NCI-H524 treated with DMSO at 0.1 percent for 48 hours (cell line): ENCODE results near the gene XXYLT1.
A peak's percentile ranks its signal among the peaks of the same experiment; 100 is the strongest.

Experiments used
- DNase-seq: peaks from one replicate; lab custom pipeline; 2025; lab: John Stamatoyannopoulos, UW

Gene XXYLT1

GRCh38 chr3:195129644-195130492, 141.1 kb downstream of the XXYLT1 start:
- DNase-seq = no peak

- DNase-seq = no peak
Observed at GRCh38 chr3:195129072-195129643, 141.8 kb downstream of the XXYLT1 start.

DNA sequence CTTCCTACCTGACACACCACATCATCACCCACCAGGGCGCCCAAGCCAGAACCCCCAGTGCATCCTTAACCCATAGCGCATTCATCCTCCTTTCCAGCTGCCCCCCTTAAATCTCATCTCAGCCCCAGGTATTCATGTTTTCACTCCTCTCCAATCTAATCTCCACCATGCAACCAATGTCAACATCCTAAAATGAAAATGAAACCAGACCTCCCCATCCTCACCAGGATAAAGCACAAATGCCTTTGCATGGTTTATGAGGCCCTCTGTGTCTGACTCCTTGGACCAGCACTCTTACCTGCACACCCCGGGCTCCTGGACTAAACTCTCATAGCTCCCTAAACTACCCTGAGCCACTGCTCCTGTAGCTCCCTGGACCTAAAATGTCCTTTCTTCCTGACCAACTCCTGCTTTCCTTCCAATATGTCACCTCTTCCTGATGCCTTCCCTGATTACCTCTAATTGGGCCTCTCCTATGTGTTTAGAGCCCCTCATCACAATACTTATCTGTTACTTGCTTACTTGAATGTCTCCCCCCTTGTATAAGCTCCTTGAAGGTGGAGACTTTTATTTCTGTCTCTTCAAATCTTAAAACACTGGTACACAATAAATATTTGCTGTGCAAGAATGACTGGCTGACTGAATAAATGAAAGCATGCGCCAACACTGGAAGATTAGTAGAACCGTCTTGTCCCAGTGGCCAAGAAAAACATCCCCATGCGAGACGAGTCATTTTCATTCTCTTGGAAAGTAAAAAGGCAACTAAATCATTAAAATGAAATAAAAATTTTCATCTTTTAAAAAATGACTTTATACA, 142.5 kb downstream of the XXYLT1 start:
- DNase-seq = no peak

- no peak for DNase-seq
Observed at GRCh38 chr3:195126056-195126605, 144.8 kb downstream of the XXYLT1 start.

DNA sequence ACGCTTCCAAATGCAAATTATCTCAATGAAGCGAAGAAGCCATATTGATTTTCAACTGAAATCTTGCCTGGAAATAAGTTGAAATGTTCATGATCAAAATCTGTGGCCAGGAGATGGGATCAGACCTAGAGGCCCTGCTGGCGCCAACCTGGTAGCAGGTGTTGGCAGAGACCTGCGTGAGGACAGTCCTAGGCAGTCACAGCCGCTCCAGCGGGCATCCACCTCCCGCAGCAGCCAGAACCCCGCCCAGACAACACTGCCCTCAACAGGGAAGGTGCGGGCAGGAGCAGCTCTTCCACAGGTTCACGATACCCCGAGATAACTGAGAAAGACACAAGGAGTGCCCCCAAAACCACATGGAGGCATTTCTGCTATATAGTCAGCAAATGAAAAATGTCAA, 145.3 kb downstream of the XXYLT1 start:
- DNase-seq = no peak

GRCh38 chr3:195124378-195124992, 146.5 kb downstream of the XXYLT1 start:
- no peak for DNase-seq

DNA sequence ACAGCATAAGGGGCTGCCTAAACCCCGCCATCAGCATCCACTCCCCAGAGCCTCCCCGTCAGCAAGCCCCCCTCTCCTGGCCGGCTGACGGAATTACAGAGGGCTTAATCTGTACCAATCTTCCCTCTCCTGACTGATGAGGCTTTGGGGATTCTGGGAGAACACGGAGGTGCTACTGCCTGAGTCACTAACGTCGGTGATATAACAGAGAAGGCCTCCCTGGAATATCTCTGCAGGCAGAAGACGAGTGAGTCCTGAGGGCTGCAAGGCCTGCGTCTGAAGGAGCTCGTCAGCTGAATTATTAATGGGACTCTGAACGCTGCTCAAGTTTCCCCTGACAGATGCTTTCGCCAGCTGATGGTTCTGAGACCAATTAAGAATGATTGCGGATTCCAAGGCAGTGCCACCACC, 147.7 kb downstream of the XXYLT1 start:
- peak; percentile 97 for DNase-seq

GRCh38 chr3:195122261-195122660, 148.7 kb downstream of the XXYLT1 start:
- no peak for DNase-seq

- no peak for DNase-seq
Observed at GRCh38 chr3:195120267-195120601, 150.7 kb downstream of the XXYLT1 start.

- no peak for DNase-seq
Observed at GRCh38 chr3:195119461-195120266, 151.3 kb downstream of the XXYLT1 start.

- DNase-seq = no peak
Observed at GRCh38 chr3:195118671-195119070, 152.3 kb downstream of the XXYLT1 start.

GRCh38 chr3:195117978-195118581, 152.9 kb downstream of the XXYLT1 start:
- no peak for DNase-seq

DNA sequence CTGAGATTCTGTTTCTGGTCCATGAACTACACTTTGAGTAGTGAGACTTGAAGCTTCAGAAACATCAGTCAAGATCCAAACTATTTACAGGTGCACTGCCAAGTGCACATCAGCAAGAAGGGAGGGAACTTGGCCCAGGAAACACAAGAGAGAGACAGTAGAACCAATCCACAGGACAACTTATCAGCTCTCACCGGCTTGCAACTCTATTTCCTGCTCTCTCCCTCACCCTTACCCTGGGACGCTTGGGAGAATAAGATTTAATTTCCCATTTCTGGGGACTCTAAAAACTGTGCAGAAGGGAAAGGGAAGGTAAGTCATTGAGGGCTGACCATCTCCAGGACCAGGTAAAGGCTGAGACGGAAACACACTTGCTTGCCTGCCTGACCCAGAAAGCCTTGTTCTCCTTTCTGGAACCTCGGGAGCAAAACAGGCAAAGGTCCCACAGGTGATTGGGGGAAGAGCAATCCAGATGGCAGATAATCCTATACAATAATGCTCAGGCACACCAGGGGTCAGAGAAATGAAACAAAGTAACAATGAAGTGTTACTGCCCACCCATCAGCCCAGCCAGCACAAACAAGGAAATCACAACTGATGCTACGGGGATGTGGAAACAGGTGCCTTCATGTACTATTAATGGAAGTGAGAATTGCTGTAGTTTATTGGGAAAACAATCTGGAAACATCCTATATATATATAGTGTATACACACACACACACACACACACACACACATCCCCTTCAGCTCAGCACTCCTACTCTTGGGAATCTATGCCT, 154.4 kb downstream of the XXYLT1 start:
- no peak for DNase-seq

GRCh38 chr3:195115600-195116406, 155.2 kb downstream of the XXYLT1 start:
- no peak for DNase-seq

- peak; percentile 59 for DNase-seq
Observed at GRCh38 chr3:195114786-195115599, 156.0 kb downstream of the XXYLT1 start.

- no peak for DNase-seq
Observed at GRCh38 chr3:195113536-195114425, 157.2 kb downstream of the XXYLT1 start.

DNA sequence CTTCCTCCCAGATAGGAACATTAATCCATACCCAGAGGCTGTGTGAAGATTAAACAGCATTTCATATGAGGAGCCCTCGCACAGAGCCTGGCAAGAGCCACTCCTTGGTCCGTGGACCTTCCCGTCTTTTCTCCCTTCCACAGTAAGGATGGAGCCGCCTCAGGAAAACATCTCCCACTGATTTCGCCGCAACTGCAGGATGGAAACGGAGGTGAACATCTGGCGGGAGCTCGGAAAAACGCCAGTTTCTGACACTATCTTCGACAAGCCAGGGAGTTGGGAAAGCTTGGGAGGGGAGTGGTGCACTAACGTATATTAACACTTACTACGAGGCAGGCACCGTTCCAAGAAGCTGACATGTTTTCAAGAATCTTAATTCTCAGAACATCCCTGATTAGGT, 157.9 kb downstream of the XXYLT1 start:
- no peak for DNase-seq
